ENCODE results near the gene NFS1. TPM values are rescaled to one million over a fixed set of nuclear protein-coding genes. Genes with fewer than 3 reads are reported as not detected.

The NFS1 gene
- total and polyA plus RNA-seq, 2 of the 8 experiments (the other 6 are each of a cell fraction or from before 2014, with no cell fraction given) = 26.1 to 38.8 TPM

DNA sequence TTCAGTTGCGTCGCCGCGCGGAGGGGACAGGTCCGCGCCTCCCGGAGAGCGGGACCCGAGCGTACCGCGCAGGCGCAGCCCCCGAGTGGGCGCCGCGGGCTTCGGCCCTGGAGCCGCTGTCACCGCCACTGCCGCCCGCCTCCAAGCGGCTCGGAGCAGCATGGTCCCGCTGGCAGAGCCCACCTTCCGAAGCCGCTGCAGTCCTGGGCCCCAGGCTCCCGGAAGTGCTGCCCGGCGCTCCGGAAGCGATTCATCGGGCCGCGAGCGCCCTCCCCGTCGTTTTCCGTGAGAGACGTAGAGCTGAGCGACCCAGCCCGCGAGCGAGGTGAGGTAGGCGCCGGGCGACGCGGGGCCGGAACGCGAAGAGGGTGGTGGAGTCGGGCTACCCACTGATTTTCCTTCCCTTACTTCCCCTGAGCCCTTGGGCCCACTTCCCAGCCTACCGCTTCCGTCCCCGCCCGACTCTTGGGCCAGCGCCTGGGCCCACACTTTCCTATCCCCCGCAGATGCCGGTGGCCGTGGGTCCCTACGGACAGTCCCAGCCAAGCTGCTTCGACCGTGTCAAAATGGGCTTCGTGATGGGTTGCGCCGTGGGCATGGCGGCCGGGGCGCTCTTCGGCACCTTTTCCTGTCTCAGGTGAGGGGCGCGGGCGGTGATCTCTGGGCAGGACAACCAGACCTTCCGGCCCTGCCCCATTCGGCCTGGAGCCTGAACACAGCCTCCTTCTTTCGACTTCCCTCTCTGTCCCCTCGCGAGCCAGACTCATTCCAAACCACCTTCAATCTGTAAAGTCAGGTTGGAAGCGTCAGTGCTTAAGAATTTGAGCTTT lies at the start of gene NFS1, which contains the start of gene ROMO1 (continued):
- TF ChIP-seq EP300 (IDR thresholded peaks at IDR 0.05; ENCODE audit: borderline replicate concordance in 1 of 2, low read depth in 2 of 2, low read length in 2 of 2) = peak in 1 of 2 experiments; percentile 16; a peak in 1 of 3 replicates
- TF ChIP-seq, protein P1, sequence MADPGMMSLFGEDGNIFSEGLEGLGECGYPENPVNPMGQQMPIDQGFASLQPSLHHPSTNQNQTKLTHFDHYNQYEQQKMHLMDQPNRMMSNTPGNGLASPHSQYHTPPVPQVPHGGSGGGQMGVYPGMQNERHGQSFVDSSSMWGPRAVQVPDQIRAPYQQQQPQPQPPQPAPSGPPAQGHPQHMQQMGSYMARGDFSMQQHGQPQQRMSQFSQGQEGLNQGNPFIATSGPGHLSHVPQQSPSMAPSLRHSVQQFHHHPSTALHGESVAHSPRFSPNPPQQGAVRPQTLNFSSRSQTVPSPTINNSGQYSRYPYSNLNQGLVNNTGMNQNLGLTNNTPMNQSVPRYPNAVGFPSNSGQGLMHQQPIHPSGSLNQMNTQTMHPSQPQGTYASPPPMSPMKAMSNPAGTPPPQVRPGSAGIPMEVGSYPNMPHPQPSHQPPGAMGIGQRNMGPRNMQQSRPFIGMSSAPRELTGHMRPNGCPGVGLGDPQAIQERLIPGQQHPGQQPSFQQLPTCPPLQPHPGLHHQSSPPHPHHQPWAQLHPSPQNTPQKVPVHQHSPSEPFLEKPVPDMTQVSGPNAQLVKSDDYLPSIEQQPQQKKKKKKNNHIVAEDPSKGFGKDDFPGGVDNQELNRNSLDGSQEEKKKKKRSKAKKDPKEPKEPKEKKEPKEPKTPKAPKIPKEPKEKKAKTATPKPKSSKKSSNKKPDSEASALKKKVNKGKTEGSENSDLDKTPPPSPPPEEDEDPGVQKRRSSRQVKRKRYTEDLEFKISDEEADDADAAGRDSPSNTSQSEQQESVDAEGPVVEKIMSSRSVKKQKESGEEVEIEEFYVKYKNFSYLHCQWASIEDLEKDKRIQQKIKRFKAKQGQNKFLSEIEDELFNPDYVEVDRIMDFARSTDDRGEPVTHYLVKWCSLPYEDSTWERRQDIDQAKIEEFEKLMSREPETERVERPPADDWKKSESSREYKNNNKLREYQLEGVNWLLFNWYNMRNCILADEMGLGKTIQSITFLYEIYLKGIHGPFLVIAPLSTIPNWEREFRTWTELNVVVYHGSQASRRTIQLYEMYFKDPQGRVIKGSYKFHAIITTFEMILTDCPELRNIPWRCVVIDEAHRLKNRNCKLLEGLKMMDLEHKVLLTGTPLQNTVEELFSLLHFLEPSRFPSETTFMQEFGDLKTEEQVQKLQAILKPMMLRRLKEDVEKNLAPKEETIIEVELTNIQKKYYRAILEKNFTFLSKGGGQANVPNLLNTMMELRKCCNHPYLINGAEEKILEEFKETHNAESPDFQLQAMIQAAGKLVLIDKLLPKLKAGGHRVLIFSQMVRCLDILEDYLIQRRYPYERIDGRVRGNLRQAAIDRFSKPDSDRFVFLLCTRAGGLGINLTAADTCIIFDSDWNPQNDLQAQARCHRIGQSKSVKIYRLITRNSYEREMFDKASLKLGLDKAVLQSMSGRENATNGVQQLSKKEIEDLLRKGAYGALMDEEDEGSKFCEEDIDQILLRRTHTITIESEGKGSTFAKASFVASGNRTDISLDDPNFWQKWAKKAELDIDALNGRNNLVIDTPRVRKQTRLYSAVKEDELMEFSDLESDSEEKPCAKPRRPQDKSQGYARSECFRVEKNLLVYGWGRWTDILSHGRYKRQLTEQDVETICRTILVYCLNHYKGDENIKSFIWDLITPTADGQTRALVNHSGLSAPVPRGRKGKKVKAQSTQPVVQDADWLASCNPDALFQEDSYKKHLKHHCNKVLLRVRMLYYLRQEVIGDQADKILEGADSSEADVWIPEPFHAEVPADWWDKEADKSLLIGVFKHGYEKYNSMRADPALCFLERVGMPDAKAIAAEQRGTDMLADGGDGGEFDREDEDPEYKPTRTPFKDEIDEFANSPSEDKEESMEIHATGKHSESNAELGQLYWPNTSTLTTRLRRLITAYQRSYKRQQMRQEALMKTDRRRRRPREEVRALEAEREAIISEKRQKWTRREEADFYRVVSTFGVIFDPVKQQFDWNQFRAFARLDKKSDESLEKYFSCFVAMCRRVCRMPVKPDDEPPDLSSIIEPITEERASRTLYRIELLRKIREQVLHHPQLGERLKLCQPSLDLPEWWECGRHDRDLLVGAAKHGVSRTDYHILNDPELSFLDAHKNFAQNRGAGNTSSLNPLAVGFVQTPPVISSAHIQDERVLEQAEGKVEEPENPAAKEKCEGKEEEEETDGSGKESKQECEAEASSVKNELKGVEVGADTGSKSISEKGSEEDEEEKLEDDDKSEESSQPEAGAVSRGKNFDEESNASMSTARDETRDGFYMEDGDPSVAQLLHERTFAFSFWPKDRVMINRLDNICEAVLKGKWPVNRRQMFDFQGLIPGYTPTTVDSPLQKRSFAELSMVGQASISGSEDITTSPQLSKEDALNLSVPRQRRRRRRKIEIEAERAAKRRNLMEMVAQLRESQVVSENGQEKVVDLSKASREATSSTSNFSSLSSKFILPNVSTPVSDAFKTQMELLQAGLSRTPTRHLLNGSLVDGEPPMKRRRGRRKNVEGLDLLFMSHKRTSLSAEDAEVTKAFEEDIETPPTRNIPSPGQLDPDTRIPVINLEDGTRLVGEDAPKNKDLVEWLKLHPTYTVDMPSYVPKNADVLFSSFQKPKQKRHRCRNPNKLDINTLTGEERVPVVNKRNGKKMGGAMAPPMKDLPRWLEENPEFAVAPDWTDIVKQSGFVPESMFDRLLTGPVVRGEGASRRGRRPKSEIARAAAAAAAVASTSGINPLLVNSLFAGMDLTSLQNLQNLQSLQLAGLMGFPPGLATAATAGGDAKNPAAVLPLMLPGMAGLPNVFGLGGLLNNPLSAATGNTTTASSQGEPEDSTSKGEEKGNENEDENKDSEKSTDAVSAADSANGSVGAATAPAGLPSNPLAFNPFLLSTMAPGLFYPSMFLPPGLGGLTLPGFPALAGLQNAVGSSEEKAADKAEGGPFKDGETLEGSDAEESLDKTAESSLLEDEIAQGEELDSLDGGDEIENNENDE (IDR thresholded peaks at IDR 0.05; ENCODE audit: insufficient replicate concordance, low read length) = no peak
- TF ChIP-seq SP4 (IDR thresholded peaks at IDR 0.05; ENCODE audit: low read length) = no peak
- TF ChIP-seq, protein P2, sequence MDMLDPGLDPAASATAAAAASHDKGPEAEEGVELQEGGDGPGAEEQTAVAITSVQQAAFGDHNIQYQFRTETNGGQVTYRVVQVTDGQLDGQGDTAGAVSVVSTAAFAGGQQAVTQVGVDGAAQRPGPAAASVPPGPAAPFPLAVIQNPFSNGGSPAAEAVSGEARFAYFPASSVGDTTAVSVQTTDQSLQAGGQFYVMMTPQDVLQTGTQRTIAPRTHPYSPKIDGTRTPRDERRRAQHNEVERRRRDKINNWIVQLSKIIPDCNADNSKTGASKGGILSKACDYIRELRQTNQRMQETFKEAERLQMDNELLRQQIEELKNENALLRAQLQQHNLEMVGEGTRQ (IDR thresholded peaks at IDR 0.05; ENCODE audit: low read length) = no peak
- no peak for TF ChIP-seq SUZ12 (IDR thresholded peaks at IDR 0.05; ENCODE audit: low read length)
- TF ChIP-seq BACH1 (IDR thresholded peaks at IDR 0.05; ENCODE audit: low read length) = no peak
- peak; percentile 86 for TF ChIP-seq ASH2L (IDR thresholded peaks at IDR 0.05; ENCODE audit: low read length)
- peak; percentile 63; the same call in 1 of the 2 replicates for TF ChIP-seq SRF (IDR thresholded peaks at IDR 0.05; ENCODE audit: low read depth, low read length)
- TF ChIP-seq SP2 (IDR thresholded peaks at IDR 0.05; ENCODE audit: low read length) = no peak
